ENCODE data around the gene GGCT.

GRCh38 chr7:30511494-30511893, 6.9 kb upstream of the GGCT start:
- TF ChIP-seq CTCF (IDR thresholded peaks at IDR 0.05) (no peak), POLR2A (IDR thresholded peaks at IDR 0.05; ENCODE audit: low read depth) (no peak), POLR2AphosphoS5 (IDR thresholded peaks at IDR 0.05) (no peak), EP300 (IDR thresholded peaks at IDR 0.05) (no peak)
